Sigmoid colon (tissue), 4 donors: ENCODE measurements around the gene HORMAD2.

Experiments used
- EP300 ChIP-seq, 4 donors: sonication (generic); formaldehyde crosslinking; IDR thresholded peaks; one replicate each; pipeline ENCODE4 v1.6.1; 2017; ENCODE audit warnings: antibody characterized with exemption in 4 of 4
- POLR2A ChIP-seq, 2 donors: fragments of 450-650 bp; IDR thresholded peaks; one replicate each; pipeline ENCODE4 v1.6.1; 2016; ENCODE audit warnings: antibody characterized with exemption in 2 of 2, mild to moderate bottlenecking in 2 of 2, moderate library complexity in 2 of 2
- POLR2AphosphoS5 ChIP-seq, 4 donors: sonication (generic); formaldehyde crosslinking; IDR thresholded peaks; one replicate each; pipeline ENCODE4 v1.6.1; 2017; ENCODE audit warnings: antibody characterized with exemption in 4 of 4
- TF ChIP-seq, protein P1 (sequence below), 4 experiments: fragments of 450-650 bp in 3 of 4; fragments of 200-600 bp in 1 of 4; IDR thresholded peaks; one replicate each; pipeline ENCODE4 v1.5.1; 2016 to 2019; ENCODE audit warnings: antibody characterized with exemption in 4 of 4, mild to moderate bottlenecking in 3 of 4, moderate library complexity in 2 of 4

DNA sequence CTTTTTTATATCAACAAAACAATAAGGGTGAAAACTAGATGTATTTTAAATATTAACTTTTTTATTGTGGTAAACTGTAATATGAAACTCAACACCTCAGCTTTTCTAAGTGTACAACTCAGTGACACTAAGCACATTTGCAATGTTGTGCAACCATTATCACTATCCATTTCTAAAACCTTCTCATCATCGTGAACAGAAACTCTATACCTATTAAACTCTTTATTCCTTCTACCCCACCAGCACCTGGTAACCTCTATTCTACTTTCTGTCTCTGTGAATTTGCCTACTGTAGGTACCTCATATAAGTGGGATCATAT is 9.4 kb downstream of the HORMAD2 start:
- no peak for TF ChIP-seq POLR2A (IDR thresholded peaks at IDR 0.05)
- TF ChIP-seq POLR2AphosphoS5 (IDR thresholded peaks at IDR 0.05), result no peak
- TF ChIP-seq, protein P1, sequence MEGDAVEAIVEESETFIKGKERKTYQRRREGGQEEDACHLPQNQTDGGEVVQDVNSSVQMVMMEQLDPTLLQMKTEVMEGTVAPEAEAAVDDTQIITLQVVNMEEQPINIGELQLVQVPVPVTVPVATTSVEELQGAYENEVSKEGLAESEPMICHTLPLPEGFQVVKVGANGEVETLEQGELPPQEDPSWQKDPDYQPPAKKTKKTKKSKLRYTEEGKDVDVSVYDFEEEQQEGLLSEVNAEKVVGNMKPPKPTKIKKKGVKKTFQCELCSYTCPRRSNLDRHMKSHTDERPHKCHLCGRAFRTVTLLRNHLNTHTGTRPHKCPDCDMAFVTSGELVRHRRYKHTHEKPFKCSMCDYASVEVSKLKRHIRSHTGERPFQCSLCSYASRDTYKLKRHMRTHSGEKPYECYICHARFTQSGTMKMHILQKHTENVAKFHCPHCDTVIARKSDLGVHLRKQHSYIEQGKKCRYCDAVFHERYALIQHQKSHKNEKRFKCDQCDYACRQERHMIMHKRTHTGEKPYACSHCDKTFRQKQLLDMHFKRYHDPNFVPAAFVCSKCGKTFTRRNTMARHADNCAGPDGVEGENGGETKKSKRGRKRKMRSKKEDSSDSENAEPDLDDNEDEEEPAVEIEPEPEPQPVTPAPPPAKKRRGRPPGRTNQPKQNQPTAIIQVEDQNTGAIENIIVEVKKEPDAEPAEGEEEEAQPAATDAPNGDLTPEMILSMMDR (IDR thresholded peaks at IDR 0.05), result no peak
- no peak for TF ChIP-seq EP300 (IDR thresholded peaks at IDR 0.05)
